GM19463 (cell line): ENCODE measurements around the gene CDH4.

Experiments used
- ATAC-seq: cut with Tn5 transposase; IDR thresholded peaks from one replicate; pipeline ENCODE4 v1.9.1; 2021; ENCODE audit warnings: mild to moderate bottlenecking, moderate library complexity; ENCODE audit not compliant: unreplicated experiment

The CDH4 gene

DNA sequence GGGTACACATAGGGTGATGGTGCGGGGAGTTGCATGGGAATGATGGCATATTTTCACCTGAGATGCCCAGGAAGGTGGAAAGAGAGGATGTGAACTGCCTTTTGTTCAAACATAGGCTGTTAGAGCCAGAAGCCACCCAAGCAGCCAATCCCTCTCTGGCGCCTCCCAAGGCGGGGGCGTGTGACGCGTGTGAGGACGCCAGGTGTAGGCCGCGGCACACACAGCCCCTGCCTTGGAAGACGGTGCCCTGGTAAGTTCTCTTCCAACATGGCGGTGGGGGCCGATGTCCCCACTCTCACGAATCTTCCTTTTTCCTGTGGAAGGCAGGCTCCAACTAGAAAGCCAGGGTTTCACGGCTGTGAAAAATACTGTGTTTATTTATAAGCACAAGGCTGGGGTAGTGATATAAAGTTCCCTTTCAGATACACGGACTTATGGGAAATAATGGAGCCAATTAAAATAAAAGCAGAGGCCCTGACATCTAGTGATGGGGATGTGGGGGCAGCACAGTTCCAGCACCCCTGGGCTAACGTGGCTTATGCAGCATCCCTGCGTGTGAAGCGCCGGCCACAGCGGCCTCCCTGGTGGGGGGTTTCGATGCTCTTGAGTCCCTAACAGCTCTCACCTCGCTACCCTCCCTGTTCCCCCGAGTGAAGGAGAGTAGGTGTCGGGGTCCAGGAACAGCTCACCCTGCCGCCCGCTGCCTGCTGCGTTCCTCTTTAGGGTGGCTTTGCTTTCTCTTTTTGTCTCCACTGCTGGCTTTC is 28.3 kb downstream of the CDH4 start:
- ATAC-seq = no peak

GRCh38 chr20:61281286-61281795 is 29.3 kb downstream of the CDH4 start:
- no peak for ATAC-seq

- no peak for ATAC-seq
Observed at GRCh38 chr20:61284752-61285151, 32.7 kb downstream of the CDH4 start.

DNA sequence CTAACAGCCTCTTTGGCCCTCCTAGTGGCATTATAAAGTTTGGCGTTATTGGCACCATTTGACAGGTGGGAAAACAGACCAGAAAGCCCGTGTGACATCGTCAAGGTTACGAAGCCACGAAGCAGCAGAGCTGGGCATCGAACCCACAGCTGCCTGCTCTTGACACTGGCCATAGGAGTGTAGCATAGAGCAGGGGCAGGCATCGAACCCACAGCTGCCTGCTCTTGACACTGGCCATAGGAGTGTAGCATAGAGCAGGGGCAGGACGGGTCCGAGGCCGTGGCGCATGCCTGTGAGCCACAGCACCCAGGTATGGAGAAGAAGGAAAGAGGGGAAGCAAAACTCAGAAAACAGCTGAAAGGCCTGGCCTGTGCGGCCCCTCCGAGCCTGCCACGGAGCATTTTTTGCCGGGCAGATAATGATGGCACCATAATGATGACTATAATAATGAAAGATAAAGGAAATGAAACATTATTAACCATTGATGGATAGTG is 33.1 kb downstream of the CDH4 start:
- no peak for ATAC-seq

DNA sequence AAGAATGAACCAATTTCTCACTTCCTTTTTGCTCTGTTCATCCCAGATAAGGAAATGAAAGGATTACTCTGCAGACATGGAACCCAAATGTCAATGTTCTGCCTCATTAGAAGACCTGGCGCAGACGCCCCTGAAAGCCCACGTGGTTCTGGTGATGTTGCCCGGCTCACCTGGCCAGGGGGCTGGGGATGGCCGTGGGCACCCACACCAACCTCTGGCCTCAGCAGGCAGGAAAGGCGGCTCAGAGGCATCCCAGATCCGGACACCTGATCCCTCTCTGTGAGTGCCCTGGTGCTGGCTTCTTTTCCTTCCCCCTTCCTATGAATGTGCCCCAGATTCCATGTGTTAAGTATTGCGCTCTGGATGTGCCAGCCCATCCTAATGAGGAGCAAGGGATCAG is 33.6 kb downstream of the CDH4 start:
- no peak for ATAC-seq

- ATAC-seq = no peak
Observed at GRCh38 chr20:61287583-61288275, 35.7 kb downstream of the CDH4 start.

DNA sequence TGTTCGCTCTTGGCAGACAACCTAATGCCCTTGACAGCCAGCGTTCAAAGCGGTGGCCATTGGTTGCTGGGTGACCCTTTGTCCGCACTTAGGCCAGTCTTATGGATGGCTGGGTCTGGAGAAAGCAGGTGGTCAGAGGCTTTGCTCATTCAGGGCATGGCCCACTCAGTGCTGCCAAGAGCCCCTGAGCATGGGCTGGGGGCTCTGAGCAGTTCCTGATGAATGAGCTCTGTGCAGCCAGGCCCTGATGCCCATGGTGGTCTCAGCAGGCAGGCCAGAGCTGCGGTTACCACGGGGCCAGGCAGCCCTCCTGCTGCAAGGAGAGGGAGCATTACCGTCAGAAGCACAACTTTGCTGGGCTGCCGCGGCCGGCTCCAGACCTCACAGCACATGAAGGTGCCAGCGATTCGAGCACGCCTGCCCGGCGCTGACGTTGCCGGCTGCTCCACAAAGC is 36.3 kb downstream of the CDH4 start:
- ATAC-seq = no peak

DNA sequence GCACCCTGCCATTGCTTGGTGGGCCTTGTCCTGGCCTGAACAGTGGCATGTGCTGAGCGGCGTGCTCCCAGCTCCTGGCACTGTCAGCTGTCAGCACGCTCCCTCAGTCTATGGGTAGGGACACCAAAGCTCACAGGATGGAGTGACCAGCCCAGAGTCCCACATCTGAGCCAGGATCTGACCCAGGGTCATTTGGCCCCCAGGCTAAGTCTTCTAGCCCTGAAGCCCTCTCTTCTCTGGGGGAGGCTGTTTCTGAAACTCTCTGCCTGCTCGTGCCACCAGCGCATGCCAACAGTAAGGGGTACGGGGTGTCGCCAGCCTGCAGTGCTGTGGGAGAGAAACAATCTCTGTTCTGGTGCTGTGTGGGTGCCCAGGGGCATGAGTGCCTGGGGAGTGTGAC is 37.1 kb downstream of the CDH4 start:
- no peak for ATAC-seq

- no peak for ATAC-seq
Observed at GRCh38 chr20:61290721-61291120, 38.7 kb downstream of the CDH4 start.

GRCh38 chr20:61291166-61291829 is 39.2 kb downstream of the CDH4 start:
- ATAC-seq = no peak

- ATAC-seq = no peak
Observed at GRCh38 chr20:61292391-61292790, 40.3 kb downstream of the CDH4 start.

GRCh38 chr20:61292821-61293612 is 41.0 kb downstream of the CDH4 start:
- no peak for ATAC-seq

GRCh38 chr20:61293951-61294350 is 41.9 kb downstream of the CDH4 start:
- ATAC-seq = no peak

GRCh38 chr20:61295249-61295648 is 43.2 kb downstream of the CDH4 start:
- no peak for ATAC-seq

- no peak for ATAC-seq
Observed at GRCh38 chr20:61295682-61296628, 43.9 kb downstream of the CDH4 start.

DNA sequence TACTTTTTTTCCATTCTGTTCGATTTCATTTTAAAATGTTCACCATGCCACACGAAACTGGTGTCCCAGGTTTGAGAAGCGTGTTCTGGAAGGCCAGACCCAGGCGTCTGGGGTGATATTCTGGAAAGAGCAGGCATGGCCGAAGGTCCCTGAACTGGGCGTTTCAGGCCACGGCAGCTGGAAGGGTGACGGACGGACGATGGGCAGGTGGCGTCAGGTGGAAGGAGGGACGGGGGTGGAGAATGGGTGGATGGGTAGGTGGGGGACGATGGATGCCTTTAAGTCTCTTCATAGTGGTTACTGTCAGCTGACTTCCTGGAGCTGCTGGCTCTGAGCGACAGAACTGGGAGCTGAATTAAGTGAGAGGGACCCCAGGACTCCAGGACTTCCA is 44.6 kb downstream of the CDH4 start:
- no peak for ATAC-seq

- no peak for ATAC-seq
Observed at GRCh38 chr20:61297491-61297890, 45.4 kb downstream of the CDH4 start.

DNA sequence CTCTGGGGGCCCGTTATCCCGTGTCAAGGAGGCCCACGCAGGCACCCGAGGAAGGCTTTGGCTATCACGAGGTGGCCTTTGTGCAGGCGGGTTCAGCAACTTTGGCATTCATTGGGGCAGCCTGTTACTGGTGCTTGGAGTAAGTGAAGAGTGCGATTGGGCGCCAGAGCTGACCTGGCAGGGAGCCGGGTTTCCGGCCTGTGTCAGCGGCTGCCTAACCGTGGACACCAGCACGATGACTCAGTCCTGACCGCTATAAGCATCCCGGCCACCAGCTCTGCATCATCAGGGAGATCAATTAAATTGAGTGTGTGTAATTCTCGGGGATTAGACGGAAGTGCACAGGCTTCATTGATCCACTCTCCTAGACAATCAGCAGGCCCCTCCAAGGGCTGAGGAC is 45.9 kb downstream of the CDH4 start:
- no peak for ATAC-seq

- ATAC-seq = no peak
Observed at GRCh38 chr20:61298661-61299060, 46.6 kb downstream of the CDH4 start.

GRCh38 chr20:61299104-61299503 is 47.0 kb downstream of the CDH4 start:
- ATAC-seq = no peak
